SK-N-DZ (cell line): ENCODE results near the gene C17orf100.

Experiments
- DNase-seq: peaks from one replicate; pipeline ENCODE4 v3.0.0-alpha.2; 2015; ENCODE audit warnings: low spot score

C17orf100 gene

GRCh38 chr17:6668727-6669425 lies 17.3 kb downstream of the C17orf100 start:
- DNase-seq, result no peak

DNA sequence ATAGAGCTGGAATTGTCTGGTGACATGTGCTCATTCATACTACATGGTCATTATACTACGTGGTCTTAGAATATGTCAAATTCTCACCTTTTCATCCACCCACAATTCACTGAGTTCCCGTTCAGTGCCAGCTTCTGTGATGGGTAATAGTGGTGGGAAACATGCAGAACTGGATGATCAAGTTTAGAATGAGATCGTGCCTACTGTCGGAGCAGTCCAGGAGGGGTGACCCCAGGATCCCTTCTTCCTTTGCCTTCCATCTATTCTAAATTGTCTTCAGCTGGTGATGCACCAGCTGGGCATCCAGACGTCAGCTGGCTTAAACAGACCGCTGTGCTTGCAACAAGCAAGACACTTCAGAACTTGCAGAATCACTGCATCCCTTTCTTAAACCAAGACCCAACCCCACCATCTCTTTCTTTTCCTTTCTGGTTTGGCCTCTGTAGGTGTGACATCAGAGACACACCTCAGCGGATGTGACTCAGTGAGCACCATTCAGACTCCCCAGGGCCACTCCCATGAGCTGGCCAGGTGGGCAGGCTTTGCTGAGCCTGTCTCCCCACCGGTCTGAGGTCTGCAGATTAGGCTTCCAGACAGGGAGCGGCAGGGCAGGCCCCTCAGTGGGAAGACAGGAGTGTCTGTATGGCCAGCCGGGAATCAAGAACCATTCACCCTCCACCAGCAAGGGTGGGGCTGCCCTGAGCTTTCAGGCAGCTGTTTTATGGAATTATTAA lies 18.1 kb downstream of the C17orf100 start:
- no peak for DNase-seq

- DNase-seq, result no peak
Observed at GRCh38 chr17:6670571-6670970, 19.0 kb downstream of the C17orf100 start.

- DNase-seq, result no peak
Observed at GRCh38 chr17:6670999-6671398, 19.4 kb downstream of the C17orf100 start.

DNA sequence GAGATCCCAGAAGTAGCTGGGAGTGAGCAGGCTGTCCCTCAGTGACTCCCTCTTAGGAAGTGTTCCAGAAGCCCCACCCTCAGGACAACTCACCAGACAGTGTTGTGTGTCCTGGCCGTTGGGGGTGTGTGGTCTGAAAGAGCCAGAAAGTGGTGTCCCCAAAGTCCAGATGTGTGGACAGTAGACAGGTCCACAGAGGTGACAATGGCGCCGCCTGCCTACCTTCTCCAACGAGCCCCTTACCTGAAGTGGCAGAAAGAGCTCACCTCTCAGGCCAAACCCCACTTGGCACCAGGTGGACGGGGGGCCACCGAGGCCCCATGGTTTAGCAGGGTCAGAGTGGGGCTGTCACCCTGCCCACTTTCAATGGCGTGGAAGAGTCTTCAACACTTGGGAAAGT lies 19.9 kb downstream of the C17orf100 start:
- DNase-seq, result no peak

GRCh38 chr17:6674586-6674985 lies 23.0 kb downstream of the C17orf100 start:
- no peak for DNase-seq

- no peak for DNase-seq
Observed at GRCh38 chr17:6675201-6675825, 23.8 kb downstream of the C17orf100 start.

DNA sequence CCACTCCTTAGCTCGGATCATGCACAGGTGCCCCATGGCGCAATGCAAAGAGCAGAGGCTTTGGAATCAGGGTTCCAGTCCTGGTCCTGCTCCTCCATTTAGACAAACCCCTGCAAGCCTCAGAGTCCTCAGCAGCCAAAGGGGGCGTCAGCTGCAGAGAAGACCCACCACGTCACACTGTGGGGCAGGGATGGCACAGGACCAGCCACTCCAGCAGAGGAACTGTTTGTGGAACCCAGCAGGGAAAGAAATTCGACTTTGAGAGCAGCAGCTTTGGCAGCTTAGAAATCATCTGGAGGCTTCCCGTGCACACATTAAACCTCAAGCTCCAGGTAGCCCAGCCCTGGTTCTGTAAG lies 25.2 kb downstream of the C17orf100 start:
- no peak for DNase-seq

DNA sequence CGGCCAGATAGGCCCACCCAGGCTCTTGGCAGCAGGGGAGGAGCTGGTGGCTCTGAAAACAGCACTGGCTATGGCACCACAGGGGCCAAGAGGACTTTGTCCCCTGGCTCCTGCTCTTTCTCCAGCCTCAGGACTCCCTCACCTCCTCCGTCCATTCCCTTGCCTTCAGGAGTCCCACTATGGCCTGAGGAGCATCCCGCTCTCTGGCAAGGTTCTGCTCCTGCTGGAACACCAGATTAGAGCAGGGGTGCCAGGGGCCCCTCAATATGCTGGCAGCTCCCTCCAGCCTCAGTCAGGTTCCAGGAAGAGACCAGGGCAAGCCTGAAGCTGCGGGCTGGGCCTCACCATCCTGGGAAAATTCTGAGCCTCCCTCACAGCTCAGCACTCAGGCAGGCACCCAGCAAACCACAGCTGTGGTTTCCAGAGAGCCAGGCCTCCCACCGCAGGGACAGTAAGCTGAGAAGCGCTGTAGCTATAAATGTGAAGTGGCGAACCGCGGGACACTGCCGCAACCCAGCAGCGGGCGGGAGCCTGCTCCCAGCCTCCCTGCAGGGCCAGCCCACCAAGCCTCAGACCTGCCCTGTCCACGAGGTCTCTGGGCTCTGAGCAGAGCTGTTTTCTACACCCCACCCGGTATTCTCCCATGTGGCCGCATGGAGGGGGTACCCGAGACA lies 25.7 kb downstream of the C17orf100 start:
- no peak for DNase-seq

GRCh38 chr17:6677946-6678345 lies 26.4 kb downstream of the C17orf100 start:
- no peak for DNase-seq

GRCh38 chr17:6679241-6679640 lies 27.7 kb downstream of the C17orf100 start:
- no peak for DNase-seq

DNA sequence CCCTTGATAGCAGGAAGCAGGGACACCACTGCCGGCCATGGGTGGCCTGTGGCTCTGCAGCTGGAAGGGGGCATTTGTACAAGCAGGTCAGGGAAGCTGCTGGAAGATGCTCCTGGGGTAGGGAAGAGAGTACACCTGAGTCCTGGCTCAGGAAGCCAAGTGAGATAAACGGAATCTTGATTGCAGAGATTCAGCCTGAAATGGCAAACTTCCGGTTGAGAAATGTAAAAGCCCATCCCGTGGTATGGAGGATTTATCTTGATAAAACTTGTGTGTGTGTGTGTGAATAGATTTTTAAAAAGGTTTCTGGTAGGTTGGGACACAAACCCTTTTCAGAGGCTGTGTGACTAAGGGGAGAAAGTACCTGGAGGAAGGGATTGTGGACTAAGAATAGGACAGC lies 29.6 kb downstream of the C17orf100 start:
- DNase-seq, result no peak

GRCh38 chr17:6681671-6682070 lies 30.1 kb downstream of the C17orf100 start:
- DNase-seq, result no peak

DNA sequence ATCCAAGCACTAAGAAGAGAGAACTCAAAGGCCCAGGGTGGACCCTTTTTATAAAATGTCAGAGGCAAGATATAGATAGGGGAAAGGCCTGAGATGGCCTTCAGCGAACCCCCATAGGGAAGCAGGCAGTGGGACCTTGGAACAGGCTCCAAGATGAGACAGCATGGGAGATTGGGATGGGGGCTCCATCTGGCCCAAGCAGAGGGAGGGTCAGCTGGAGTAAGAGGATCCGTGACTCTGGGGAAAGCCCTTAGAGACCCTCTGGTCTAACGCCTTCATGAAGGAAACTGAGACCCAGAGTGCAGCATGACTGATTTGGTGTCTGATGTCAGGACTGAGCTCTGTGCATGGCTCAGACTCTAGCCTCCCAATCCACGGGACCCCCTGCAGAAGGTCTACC lies 30.8 kb downstream of the C17orf100 start:
- no peak for DNase-seq

DNA sequence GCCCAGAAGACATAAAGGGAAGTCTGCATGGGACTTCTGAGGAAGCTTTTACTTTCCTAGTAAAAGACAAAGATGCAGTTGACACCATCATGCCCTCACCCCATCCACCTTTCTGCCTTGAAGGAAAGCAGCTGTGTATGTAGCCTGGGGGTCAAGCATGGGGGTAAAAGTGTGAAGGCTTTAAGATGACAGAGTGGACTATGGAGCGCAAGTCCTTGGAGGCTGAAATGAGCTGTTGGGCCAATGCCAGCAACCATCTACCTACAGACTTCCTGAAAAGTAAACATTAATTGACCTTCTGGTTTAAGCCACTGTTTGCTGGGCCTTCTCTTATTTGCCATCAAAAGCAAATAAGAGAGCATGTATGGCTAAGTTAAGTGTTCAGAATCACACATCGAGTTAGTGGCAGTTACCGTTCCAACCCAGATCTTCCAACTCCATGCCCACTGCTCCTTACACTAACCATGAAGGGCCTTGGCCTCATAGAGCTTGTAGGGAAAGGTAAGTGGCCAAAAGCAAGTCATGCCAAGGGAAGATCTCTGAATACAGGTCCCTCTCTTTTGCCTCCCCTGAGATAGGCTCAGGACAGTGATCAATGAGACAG lies 31.6 kb downstream of the C17orf100 start:
- DNase-seq, result no peak

DNA sequence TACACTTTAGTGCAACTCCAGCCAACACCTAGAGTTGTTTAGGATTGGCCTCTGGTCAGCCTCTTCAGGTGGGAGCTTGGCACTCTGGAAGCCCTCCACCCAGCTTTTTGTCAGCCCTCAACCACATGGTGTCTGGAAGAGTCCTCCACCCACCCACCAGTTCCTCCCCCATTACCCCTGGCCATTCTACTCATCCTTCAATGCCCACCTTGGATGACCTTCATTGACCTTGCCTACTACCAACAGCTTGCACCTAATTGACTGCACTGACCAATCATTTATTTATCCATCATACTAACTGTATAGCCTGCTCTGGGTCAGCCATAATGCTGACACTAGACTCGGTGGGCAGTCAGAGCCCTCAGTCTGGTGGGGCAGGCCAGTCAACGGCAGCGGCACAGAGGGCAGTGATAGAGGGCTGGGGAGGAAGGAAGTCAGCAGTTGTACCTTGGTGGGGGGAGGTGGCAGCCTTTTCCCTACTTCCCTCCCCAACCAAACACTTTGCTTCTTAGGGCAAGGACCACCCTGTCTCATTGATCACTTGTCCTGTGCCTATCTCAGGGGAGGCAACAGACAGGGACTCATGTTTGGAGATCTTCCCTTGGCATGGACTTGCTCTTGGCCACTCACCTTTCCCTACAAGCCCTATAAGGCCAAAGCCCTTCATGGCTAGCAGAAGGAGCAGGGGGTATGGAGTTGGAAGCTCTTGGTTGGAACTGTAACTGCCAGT lies 32.3 kb downstream of the C17orf100 start:
- no peak for DNase-seq

DNA sequence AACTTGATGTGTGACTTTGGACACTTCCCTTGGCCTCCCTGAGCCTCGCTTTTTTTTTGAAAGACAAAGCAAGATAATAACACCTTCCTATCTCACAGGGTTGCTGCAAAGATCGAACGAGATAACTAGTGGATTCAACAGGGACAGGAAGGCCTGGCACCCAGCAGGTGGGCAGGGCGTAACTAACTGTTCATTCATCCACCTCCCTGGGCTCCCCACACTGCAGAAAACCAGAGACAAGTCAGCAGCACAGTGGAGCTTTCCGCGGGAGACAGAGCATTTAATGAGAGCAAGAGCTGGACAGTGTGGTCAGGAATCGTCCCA lies 32.9 kb downstream of the C17orf100 start:
- no peak for DNase-seq

- no peak for DNase-seq
Observed at GRCh38 chr17:6684881-6685767, 33.6 kb downstream of the C17orf100 start.

DNA sequence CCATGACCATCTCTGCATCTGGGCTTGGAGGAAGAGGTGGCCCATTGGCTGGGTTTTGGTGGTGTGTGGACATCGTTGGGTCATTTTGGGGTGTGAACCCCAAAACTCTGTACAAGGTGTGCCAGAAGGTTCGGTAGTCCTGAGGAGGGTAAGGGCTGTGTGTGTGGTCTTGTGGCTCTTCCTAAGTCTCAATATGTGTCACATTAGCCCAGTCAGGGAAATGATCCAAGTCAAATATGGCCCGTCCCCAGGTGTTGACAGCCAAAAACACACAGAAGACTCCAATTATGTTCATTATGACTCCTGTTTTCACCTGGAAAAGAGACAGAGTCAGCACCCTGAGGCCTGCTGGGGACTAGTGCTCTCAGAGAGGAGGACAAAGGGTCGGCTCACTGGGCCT lies 34.5 kb downstream of the C17orf100 start:
- DNase-seq, result no peak

- no peak for DNase-seq
Observed at GRCh38 chr17:6688944-6689343, 37.4 kb downstream of the C17orf100 start.
